OCI-LY7 (cell line): ENCODE results near the gene UMAD1. TPM values are rescaled to one million over a fixed set of nuclear protein-coding genes. Genes with fewer than 3 reads are reported as not detected.
"Not testable (repeated sequence)": the region's sequence is repeated elsewhere in the genome, so short reads cannot be mapped to it uniquely, and the experiment has no call there.

Source experiments
- BruUV-seq: library from RNA; stranded (reverse); fragments of 400-500 nt; replicated peaks from 2 replicates; lab custom pipeline; 2021; lab: Mats Ljungman, UMichigan
- CTCF ChIA-PET: fragments of 300-600 bp; sonication (Branson Sonifier 250); formaldehyde crosslinking; loops from one replicate; lab custom pipeline; 2022; ENCODE audit warnings: antibody characterized with exemption; ENCODE audit not compliant: unreplicated experiment; lab: Charles Lee
- POLR2A ChIA-PET: fragments of 300-600 bp; sonication (Branson Sonifier 250); formaldehyde crosslinking; loops from one replicate; lab custom pipeline; 2022; ENCODE audit warnings: antibody characterized with exemption; lab: Charles Lee
- DNase-seq: peaks from one replicate; pipeline ENCODE4 v3.0.0-alpha.2; 2015; ENCODE audit warnings: low spot score
- H2AFZ ChIP-seq: fragments of 200-600 bp; sonication (generic), shearing (Covaris generic); 2 replicates; pipeline ENCODE4 v1.6.1; 2014; ENCODE audit warnings: mild to moderate bottlenecking, antibody characterized with exemption, low read length, moderate library complexity
- H3K27ac ChIP-seq: fragments of 200-600 bp; sonication (generic); 2 replicates; pipeline ENCODE4 v1.5.1; 2014; ENCODE audit warnings: mixed run types, low read depth, mild to moderate bottlenecking, moderate library complexity, low read length, inconsistent platforms; ENCODE audit not compliant: poor library complexity, severe bottlenecking
- H3K36me3 ChIP-seq: fragments of 200-600 bp; sonication (generic); 2 replicates; pipeline ENCODE4 v1.6.1; 2014; ENCODE audit warnings: mild to moderate bottlenecking, antibody characterized with exemption, low read length, moderate library complexity, mixed read lengths; ENCODE audit not compliant: insufficient read depth
- H3K4me1 ChIP-seq: fragments of 200-600 bp; sonication (generic); 2 replicates; pipeline ENCODE4 v1.5.1; 2014; ENCODE audit warnings: mild to moderate bottlenecking, low read length; ENCODE audit not compliant: insufficient read depth, poor library complexity, severe bottlenecking
- H3K4me2 ChIP-seq: fragments of 200-600 bp; sonication (generic); 2 replicates; pipeline ENCODE4 v1.6.1; 2014; ENCODE audit warnings: mild to moderate bottlenecking, low read length
- H3K4me3 ChIP-seq: fragments of 200-600 bp; sonication (generic); 2 replicates; pipeline ENCODE4 v1.5.1; 2014; ENCODE audit warnings: mild to moderate bottlenecking, low read depth, low read length; ENCODE audit not compliant: poor library complexity, severe bottlenecking
- H3K79me2 ChIP-seq: fragments of 200-600 bp; sonication (generic); 2 replicates; pipeline ENCODE4 v1.6.1; 2016; ENCODE audit warnings: low read depth, mild to moderate bottlenecking, low read length, moderate library complexity, mixed read lengths; ENCODE audit not compliant: insufficient read depth
- H3K9me2 ChIP-seq: fragments of 200-600 bp; sonication (generic); 2 replicates; pipeline ENCODE4 v1.6.1; 2016; ENCODE audit warnings: mild to moderate bottlenecking, low read length, mixed read lengths; ENCODE audit not compliant: insufficient read depth
- H3K9me3 ChIP-seq: fragments of 200-600 bp; sonication (generic); 2 replicates; pipeline ENCODE4 v1.6.1; 2014; ENCODE audit warnings: mild to moderate bottlenecking, mixed run types, low read length, mixed read lengths
- H4K20me1 ChIP-seq: fragments of 200-600 bp; sonication (generic); 2 replicates; pipeline ENCODE4 v1.6.1; 2014; ENCODE audit warnings: mild to moderate bottlenecking, antibody characterized with exemption, low read length, moderate library complexity, mixed read lengths; ENCODE audit not compliant: insufficient read depth
- EZH2phosphoT487 ChIP-seq: fragments of 200-600 bp; sonication (generic); IDR thresholded peaks from 2 replicates; pipeline ENCODE4 v1.6.1; 2018; ENCODE audit warnings: low read depth, borderline replicate concordance, mild to moderate bottlenecking, mixed run types, antibody characterized with exemption, low read length, moderate library complexity, mixed read lengths
- intact Hi-C: fragments of 100-400 bp; cut with micrococcal nuclease; formaldehyde crosslinking; loops from one replicate; pipeline ENCODE4 v1.10.0; 2022; ENCODE audit not compliant: unreplicated experiment
- total RNA-seq, 2 experiments: library from RNA; depleted of rRNA in 1 of 2; stranded (reverse); fragments of >200 nt in 1 of 2; shearing (Covaris generic) in 1 of 2; gene quantifications; 2 replicates each; pipeline ENCODE4 v1.2.3, GENCODE V29; 2014 to 2022
- TF ChIP-seq, protein P1 (sequence below): fragments of 200-600 bp; sonication (generic); conservative IDR thresholded peaks from 2 replicates; pipeline ENCODE4 v1.5.1; 2014; ENCODE audit warnings: mild to moderate bottlenecking, antibody characterized with exemption, low read length, moderate library complexity, mixed read lengths

The UMAD1 gene
- total RNA-seq, 2 experiments from 2014 or later, result 8.7 to 15.2 TPM

DNA sequence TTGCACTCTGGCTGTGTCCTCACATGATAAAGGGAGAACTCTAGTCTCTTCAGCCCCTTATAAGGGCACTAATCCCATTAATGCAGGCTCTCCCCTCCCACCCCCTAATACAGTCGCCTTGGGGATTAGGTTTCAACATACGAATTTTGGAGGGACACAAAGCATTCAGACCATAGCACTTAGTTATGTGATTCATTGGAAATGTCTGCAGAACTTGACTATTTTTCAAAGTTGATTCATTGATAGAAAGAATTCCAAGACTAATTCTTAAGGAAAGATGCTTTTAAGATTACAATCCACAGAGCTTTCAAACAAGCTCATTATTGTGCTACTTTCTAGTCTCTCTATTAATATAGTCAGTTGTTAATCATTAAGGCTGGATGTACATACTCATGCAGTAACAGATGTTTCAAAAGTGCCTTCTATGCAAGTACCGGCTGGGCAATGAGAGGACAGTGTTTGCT, 163.2 kb downstream of the UMAD1 start:
- no peak for DNase-seq
- no peak overlapping the region for H3K4me2 ChIP-seq
- peaks cover 6% of the 10 kb centered on the region for H3K4me1 ChIP-seq
- H3K79me2 ChIP-seq, result no peaks in the 10 kb centered on the region
- H3K27ac ChIP-seq, result no peak overlapping the region
- H3K36me3 ChIP-seq, result no peaks in the 10 kb centered on the region
- ChIA-PET CTCF (no interaction called here), POLR2A (interaction anchor here (0.9 kb wide), 1 partner anchor 31 kb away, joined by 3 read pairs; no protein-coding TSS in a partner anchor)
- no peaks in the 10 kb centered on the region for H3K9me3 ChIP-seq
- no peak overlapping the region for H2AFZ ChIP-seq
- H3K4me3 ChIP-seq, result no peak overlapping the region
- BruUV-seq, result no TSS peak
- no peak for TF ChIP-seq EZH2phosphoT487
- TF ChIP-seq, protein P1, sequence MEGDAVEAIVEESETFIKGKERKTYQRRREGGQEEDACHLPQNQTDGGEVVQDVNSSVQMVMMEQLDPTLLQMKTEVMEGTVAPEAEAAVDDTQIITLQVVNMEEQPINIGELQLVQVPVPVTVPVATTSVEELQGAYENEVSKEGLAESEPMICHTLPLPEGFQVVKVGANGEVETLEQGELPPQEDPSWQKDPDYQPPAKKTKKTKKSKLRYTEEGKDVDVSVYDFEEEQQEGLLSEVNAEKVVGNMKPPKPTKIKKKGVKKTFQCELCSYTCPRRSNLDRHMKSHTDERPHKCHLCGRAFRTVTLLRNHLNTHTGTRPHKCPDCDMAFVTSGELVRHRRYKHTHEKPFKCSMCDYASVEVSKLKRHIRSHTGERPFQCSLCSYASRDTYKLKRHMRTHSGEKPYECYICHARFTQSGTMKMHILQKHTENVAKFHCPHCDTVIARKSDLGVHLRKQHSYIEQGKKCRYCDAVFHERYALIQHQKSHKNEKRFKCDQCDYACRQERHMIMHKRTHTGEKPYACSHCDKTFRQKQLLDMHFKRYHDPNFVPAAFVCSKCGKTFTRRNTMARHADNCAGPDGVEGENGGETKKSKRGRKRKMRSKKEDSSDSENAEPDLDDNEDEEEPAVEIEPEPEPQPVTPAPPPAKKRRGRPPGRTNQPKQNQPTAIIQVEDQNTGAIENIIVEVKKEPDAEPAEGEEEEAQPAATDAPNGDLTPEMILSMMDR, result no peak
- H3K9me2 ChIP-seq, result no peaks in the 10 kb centered on the region
- intact Hi-C loops, result no loop called here
- no peaks in the 10 kb centered on the region for H4K20me1 ChIP-seq

DNA sequence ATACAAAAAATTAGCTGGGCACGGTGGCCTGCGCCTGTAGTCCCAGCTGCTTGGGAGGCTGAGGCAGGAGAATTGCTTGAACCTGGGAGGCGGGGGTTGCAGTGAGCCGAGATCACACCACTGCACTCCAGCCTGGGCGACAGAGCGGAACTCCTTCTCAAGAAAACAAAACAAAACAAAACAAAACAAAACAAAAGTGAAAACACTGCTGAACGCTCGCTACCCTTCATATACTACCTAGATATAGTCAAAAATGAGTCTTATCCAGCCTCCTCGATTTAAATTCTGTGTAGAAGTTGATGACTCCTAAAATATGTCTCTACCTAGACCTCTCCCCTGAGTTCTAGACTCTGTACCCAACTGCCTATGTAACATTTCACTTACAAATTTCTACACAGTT, 164.3 kb downstream of the UMAD1 start:
- intact Hi-C loops, CTCF ChIA-PET, H2AFZ ChIP-seq, H3K79me2 ChIP-seq, H3K9me3 ChIP-seq, H3K4me1 ChIP-seq, H3K27ac ChIP-seq, H4K20me1 ChIP-seq, H3K4me2 ChIP-seq, H3K36me3 ChIP-seq, DNase-seq, BruUV-seq, H3K4me3 ChIP-seq, H3K9me2 ChIP-seq: not testable (repeated sequence)
- POLR2A ChIA-PET, result interaction anchor here (1.2 kb wide), 1 partner anchor 31 kb away, joined by 7 read pairs; no protein-coding TSS in a partner anchor

DNA sequence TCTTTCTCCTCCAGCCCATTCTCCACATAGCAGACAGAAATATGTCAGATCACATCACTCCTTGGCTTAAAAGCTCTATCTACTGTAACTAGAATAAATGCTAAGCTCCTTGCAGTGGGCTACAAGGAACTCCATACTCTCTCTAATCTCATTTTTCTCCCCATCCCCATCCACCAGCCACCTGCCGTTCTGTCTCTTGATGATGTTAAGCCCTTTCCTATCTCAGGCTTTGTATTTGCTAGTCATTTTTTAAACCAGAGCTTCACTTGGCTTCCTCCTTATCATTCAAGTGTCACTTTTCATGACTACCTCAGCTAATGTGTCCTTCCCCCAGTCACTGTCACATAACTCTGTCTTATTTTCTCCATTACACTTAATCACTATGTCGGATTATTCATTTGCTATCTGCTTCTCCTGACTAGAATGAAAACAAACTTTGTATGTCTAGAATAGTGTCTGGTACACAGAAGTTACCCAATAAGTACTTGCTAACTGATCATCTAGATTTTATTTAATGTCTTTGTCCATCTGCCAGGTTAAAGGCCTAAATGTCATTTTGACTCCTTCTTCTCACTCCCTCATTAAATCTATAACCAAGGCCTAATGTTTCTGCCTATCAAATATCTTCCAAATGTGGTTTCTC, 165.1 kb downstream of the UMAD1 start:
- Histone ChIP-seq H3K9me3 (no peaks in the 10 kb centered on the region), H3K9me2 (no peaks in the 10 kb centered on the region), H3K79me2 (no peaks in the 10 kb centered on the region), H3K36me3 (no peaks in the 10 kb centered on the region), H3K4me2 (no peak overlapping the region), H3K4me1 (peaks cover 6% of the 10 kb centered on the region), H4K20me1 (no peaks in the 10 kb centered on the region), H3K4me3 (no peak overlapping the region), H3K27ac (no peak overlapping the region), H2AFZ (no peak overlapping the region)
- POLR2A ChIA-PET, result interaction anchor here (0.6 to 1.6 kb wide), 5 partner anchors 10 to 121 kb away, joined by 3 to 7 read pairs (median 5); no protein-coding TSS in a partner anchor
- intact Hi-C loops, result no loop called here
- TF ChIP-seq, protein P1, result no peak
- no peak for TF ChIP-seq EZH2phosphoT487
- CTCF ChIA-PET, result no interaction called here
- DNase-seq, result no peak
- no TSS peak for BruUV-seq
